GM18507 (cell line): ENCODE results near the gene CTSD.

Source experiments
- DNase-seq: peaks from one replicate; pipeline ENCODE4 v3.0.0; 2011; ENCODE audit warnings: low read depth; ENCODE audit not compliant: insufficient read length; ENCODE audit errors: extremely low spot score
- FAIRE-seq: peaks from 2 replicates; lab custom pipeline; 2011; peaks lifted over from hg19 to GRCh38; lab: Jason Lieb, UNC

The CTSD gene

DNA sequence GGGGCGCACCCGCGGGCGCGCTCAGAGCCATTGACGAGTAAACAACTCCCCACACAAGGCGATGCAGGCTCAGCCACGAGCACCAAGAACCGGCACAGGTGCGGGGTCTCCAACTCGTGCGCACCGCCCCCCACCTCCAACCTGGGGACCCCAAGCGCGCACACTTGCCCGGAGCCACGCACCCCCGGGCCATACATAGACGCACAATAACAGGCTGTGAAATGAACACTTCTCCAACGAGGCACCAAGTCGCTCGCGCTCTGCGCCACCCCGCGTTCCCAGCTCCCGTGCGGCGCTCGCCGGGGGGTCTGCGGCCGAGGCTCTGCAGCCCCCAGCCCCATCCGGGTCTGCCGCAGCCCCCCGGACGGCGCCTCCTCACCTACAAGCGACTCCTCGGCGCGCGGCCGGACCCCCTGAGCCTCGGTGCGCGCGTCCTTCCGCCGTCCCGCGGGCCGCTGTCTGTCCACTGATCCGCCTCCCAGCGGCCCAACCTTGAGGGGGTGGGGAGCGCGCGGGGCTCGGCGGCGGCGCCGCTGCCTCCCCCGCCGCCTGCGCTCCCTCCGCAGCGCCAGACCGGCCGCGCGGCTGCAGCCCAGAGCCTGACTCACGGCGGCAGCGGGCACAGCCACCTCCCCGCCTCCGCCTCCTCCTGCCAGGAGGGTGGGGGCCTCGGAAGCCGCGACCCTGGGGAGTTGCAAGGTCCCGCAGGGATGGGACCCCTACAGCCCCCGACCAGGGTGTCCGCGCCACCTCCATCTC is 14.9 kb downstream of the CTSD start:
- no peak for DNase-seq
- no peak for FAIRE-seq

DNA sequence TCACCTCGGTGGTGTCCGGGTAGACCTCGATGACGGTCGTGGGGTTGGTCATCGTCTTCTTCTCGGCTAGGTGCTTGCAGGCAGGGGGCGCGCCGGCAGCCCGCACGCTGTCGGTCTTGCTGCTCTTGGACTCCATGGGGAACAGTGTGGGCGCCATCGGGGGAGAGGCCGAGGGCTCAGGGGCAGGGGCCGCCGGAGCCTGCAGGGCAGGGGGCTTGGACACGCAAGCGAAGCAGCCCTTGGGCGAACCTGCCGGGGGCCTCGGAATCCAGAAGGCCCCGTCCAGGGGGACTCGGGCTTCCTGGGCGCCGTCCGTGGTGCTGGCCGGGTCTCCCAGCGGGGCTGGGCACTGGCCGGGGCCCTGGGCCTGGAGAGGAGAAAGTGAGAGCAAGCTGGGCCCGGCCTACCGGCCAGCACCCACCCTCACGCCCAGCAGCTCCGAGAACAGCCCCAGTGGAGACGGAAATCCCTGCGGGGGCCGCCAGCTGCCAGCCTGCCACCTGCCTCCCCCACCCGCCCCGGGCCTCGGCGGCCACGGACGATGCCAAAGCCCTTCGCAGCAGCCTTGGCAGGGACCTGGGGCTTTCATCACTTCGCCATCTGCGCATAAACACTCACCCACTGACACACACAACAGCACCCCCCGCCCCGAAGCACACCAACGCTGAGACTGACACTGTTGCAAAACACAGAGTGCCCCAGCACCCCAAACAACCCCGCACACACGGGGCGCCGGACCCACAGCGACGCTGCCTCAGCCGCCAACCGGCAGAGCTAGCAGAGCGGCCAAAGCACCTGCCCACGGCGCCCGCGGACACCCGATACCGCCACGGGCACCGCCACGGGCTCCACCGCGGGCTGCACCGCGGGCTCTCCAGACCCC is 15.7 kb downstream of the CTSD start:
- no peak for FAIRE-seq
- DNase-seq: no peak

GRCh38 chr11:1746956-1747752 is 16.6 kb downstream of the CTSD start:
- FAIRE-seq (no peak), DNase-seq (no peak)

DNA sequence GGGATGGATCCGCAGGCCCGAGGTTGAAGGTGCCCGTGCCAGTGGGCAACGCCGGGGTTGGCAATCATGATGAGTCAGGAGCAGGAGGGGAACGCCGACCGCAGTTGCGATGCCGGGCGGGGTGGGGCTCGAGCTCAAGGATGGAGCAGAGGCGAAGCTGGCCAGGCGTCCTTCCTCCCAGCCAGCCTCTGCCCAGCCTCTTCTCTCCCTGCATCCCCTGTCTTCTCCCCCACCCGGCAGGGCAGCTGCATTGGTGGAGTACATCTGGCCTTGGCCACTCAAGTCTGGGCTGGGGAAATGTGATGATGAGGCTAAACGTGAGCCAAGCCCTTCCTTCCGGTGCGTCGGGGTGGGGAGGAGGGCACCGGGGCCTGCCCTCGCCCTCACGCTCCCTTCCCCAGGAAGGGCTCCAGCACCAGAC is 17.2 kb downstream of the CTSD start:
- DNase-seq: no peak
- no peak for FAIRE-seq

- FAIRE-seq: no peak
- DNase-seq: no peak
Observed at GRCh38 chr11:1745701-1746320, 17.9 kb downstream of the CTSD start.

- FAIRE-seq (no peak), DNase-seq (no peak)
Observed at GRCh38 chr11:1744891-1745700, 18.6 kb downstream of the CTSD start.

GRCh38 chr11:1744137-1744886 is 19.4 kb downstream of the CTSD start:
- no peak for FAIRE-seq

GRCh38 chr11:1743585-1744136 is 20.1 kb downstream of the CTSD start:
- DNase-seq (no peak), FAIRE-seq (no peak)

More at GRCh38 chr11:1744137-1744886, 19.4 kb downstream of the CTSD start:
- DNase-seq: no peak

- no peak for FAIRE-seq
- no peak for DNase-seq
Observed at GRCh38 chr11:1742869-1743584, 20.7 kb downstream of the CTSD start.

- no peak for FAIRE-seq
- no peak for DNase-seq
Observed at GRCh38 chr11:1742371-1742770, 21.4 kb downstream of the CTSD start.

DNA sequence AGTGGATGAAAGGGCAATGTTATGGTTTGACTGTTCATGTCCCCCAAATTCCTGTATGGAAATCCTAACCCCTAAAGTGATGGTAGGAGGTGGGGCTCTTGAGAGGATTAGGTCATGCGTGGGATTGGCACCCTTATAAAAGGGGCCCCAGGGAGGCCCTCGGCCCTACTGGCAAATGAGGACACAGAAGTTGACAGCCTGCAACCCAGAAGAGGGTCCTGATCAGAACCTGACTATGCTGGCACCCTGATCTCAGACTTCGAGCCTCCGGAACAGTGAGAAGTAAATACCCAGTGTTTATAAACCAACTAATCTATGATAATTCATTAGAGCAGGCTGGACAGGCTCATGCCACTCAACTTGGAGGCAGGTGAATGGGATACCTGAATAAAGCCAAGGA is 22.0 kb downstream of the CTSD start:
- FAIRE-seq (no peak), DNase-seq (no peak)

DNA sequence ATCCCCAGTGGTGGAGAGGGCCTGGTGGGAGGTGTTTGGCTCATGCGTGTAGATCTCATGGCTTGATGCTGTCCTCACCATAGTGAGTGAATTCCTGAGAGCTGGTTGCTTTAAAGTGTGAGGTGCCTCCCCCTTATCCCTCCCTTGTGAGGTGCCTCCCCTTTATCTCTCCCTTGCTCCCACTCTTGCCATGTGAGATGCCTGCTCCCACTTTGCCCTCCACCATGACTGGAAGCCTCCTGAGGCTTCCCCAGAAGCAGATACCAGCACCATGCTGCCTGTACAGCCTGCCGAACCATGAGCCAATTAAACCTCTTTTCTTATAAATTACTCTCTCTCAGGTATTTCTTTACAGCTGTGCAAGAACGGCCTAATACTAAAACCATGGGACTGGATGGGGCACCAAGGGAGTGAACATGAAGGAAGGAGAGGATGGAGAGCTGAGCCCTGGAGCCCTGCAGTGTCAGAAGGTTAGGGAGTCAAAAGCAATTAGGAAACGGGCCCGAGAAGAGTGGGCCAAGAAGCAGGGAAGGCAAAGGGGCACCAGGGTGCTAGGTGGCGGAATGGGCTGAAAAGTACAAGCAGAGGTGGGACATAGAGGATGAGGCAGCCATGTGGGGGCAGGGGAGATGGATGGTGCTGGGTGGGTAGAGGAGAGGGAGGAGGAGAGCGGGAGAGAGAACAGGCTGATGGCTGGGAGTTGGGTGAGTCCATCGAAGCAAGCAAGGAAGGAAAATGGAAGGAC is 22.8 kb downstream of the CTSD start:
- FAIRE-seq (no peak), DNase-seq (no peak)

DNA sequence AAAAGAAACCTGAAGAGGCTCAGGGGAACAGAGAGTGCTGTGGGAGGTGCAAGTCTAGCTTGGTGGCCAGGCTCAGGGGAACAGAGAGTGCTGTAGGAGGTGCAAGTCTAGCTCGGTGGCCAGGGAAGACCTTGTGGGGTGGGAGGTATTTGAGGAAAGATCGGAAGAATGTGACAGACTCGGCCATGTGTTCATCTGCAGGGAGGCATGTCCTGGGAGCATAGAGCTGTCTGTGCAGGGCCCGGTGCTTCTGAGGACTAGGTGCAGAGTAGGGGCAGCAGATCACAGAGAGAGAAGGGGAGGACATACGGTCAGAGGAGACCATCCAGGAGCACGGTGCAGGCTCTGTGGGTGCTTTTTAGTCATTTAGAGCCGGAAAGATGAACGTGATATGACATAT is 24.2 kb downstream of the CTSD start:
- no peak for DNase-seq
- FAIRE-seq: no peak

GRCh38 chr11:1738380-1738779 is 25.3 kb downstream of the CTSD start:
- FAIRE-seq (no peak), DNase-seq (no peak)

DNA sequence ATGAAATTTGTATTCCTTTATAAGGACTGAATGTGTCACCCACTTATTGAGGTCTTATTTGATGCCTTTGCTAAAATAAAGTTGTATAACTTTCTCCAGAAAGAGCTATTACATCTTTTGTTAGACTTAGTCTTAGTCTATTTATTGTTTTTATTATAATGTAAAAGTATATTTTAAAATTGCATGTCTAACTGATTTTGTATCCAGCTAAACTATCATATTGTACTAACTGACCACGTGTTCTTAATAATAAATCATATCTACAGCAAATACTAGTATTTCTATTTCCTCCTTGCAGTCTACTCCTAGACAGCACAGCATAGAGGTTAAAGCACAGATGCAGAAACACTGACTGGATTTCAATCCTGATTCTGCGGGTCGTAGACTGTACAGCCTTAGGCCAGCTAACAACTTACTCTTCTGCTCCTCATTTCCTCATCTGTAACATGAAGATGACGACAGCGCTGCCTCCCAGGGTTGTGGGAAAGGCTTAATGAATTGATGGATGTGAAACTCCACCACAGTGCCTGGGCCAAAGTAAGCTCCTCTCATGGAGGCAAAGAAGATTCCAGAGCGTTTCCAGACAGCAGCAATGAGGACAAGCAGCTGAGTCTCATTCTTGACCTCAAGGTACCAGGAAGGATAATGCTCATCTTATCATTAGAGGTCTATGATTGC is 26.5 kb downstream of the CTSD start:
- DNase-seq (no peak), FAIRE-seq (no peak)

GRCh38 chr11:1736447-1736992 is 27.2 kb downstream of the CTSD start:
- FAIRE-seq (no peak), DNase-seq (no peak)
